Activated CD4-positive, CD25-positive, alpha-beta regulatory T cell treated with anti-CD3 and anti-CD28 coated beads, Interleukin-2, amount 50 U/mL, for 24 hours (primary cell): ENCODE measurements around the gene PCYT2.

Experiments
- ATAC-seq, 2 donors: fragments of 150-1000 bp; cut with Tn5 transposase; one replicate each; pipeline ENCODE4 v1.10.0; 2021; ENCODE audit warnings: mild to moderate bottlenecking in 1 of 2, moderate library complexity in 1 of 2

Gene PCYT2

DNA sequence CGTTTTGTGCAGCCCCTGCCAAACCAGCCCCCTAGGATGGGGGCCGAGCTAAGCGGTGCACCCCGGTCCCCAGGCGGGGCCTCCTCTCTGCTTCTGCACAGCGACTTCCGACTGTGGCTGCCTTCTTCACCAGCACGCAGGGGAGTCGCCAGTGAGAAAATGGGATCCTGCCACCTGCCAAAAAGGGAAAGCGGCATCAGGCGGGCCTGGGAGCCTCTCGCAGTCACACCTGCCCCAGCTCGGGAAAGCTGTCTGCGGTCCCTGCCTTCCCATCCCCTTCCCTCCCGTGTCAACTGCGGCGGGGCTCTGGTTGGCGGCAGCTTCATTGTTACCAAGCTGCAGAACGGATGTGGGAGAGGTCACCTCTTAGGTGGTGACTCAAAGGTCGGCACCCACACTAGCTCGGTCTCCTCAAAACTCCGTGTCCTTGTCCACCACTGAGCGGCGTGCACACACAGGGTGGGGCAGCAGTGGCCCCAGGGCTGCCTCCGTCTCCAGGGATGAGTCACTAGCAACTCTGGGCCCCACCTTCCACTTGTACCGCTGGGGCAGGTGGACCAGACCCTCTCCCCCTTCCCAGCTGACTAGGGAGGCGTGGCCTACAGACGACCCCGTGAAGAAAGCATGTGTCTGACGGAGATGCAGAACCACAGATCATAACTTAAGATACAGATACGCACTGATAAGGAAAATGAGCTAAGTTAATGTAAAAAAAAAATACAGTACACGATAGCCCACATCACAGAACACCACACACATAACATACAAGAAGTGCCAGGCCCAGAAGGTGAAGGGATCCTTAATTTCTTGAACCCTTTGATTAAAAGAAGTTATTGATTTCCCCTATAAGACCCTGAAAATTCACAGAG is 1.5 kb upstream of the PCYT2 start:
- no peak for ATAC-seq

GRCh38 chr17:81911969-81912368 is 770 bp upstream of the PCYT2 start:
- no peak for ATAC-seq

DNA sequence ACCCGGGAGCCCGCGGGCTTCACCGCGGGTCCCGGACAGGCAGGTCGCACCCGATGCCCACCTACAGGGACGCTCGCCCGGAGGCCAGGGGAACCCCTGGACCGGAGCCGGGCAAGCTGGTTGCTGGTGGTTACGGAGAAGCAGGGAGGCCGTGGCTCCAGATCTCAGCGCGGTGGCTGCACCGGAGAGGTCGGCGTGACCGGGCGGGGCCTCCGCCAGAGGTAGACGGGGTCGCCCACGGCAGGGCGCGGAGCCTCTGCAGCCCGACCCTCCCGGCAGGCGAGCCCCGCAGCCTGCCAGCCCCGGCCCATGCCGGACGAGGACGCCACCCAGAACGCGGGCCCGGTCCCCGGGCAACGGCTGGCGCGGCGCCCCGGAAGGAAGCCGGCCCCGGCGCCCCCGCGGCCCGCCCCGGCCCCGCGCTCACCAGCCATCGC is 341 bp downstream of the PCYT2 start:
- ATAC-seq = peak; percentile 15 to 41

DNA sequence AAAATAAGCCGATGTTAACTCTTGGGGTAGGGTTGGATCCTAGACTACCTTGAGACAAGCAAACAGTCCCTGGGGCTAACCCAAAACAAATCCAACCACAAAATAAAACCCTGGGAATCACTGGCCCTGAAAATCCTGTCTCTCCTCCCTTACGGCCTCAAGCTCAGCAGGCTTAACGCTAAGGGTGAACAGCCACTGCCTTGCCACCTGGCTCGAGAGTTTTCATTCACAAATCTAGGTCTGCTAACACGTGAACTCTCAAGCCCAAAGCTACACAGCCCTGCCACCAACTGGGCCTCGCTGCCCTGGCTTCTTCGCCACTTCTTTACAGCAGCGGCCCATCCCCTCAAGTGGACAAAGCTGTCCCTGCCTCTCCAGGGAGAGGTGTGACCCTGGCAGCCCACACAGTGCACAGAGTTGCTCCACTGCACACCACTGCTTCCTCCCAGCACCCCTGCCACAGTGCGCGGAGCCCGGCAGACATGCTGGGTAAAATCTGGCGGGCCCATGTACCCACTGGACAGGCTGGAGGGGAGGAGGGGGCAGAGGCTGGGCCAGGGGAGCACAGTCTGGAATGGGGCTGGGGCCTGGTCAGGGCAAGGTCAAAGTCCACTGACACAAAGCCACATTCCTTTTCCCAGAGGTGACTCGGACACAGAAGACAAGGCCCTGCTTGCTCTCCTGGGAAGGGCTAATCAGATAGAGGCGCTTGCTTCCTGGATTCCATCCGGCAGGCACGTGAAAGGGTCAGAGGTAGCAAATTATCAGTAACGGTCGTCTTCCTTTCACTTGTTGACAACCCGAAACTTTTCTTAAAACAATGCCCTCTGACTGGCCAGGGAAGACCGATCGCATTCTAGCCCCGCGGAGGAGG is 996 bp downstream of the PCYT2 start:
- no peak for ATAC-seq

DNA sequence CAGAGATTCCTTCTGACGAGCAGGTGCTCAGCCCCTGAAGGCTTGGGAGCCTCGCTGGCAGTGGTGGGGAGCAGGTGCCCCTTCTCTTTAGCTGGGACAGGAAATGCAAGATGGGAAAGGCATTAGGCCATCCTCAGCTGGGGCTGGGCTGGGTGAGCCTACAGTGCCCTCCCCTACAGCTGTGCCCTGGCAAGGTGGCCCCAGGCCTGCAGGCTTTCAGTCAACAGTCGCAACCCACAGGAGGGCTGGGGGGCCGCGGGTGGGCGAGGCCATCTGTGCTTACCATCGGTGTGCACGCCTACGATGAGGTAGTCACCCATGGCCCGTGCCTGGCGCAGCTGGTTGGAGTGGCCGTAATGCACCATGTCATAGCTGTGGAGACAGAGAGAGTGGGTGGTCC is 2.0 kb downstream of the PCYT2 start:
- no peak for ATAC-seq

GRCh38 chr17:81908793-81909192 is 2.4 kb downstream of the PCYT2 start:
- no peak for ATAC-seq

- ATAC-seq = no peak
Measured at GRCh38 chr17:81907219-81908145, 3.7 kb downstream of the PCYT2 start.

- ATAC-seq = no peak
Measured at GRCh38 chr17:81906476-81907218, 4.6 kb downstream of the PCYT2 start.

DNA sequence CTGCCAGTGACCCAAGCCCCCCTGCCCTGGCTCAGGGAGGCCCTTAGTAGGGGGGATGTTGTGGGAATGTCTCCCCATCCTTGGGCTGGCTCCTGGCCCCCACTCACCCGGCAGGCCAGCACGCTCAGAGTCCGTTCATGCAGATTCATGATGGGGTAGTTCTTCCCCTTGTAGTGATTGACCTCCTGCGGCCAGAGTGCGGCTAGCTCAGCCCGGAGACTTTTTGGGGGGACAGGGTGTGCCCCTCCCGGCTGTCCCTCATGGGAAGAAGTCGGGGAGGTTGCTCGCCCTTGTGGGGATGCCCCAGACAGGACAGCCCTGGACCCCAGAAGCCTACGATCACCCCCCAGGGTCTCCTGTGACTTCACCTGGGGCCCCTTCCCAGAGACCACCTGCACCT is 5.2 kb downstream of the PCYT2 start:
- ATAC-seq = no peak

- ATAC-seq = no peak
Measured at GRCh38 chr17:81905424-81905875, 5.7 kb downstream of the PCYT2 start.

DNA sequence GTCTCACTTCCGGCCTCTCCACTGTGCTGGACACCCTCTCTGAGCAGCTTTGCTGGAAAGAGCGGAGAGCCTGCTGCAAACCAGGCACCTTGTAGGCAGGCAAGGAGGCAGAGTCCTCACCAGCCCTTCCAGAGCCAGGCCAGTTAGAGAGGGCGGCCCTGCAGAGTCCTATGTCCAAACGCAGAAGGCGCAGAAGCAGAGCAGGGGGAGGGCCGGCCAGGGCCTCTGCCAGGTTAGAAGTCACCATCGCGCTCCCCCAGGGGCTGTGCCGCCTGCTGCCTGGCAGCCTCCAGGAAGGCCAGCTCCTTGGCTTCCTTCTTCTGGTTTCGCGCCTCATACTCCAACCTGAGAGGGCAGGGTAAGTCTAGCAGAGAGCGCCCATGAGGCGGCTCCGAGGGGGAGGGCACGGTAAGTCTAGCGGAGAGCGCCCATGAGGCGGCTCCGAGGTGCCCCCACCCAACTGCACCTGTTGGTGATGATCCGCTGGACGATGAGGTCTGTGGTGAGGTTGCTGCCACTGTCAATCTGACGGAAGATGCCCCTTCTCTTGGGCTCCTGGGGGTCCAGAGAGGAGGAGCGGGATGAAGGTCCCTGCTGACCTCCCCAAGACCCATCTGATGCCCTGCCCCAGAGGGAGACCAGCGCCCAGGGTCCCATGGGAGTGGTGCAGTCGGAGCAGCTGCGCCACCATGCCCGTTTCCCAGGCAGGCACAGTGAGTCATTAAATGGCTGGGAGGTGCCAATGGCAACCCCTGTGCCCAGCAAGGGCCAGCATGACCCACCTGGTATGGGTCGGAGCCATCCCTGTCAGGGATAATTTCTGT is 6.4 kb downstream of the PCYT2 start:
- ATAC-seq = no peak

DNA sequence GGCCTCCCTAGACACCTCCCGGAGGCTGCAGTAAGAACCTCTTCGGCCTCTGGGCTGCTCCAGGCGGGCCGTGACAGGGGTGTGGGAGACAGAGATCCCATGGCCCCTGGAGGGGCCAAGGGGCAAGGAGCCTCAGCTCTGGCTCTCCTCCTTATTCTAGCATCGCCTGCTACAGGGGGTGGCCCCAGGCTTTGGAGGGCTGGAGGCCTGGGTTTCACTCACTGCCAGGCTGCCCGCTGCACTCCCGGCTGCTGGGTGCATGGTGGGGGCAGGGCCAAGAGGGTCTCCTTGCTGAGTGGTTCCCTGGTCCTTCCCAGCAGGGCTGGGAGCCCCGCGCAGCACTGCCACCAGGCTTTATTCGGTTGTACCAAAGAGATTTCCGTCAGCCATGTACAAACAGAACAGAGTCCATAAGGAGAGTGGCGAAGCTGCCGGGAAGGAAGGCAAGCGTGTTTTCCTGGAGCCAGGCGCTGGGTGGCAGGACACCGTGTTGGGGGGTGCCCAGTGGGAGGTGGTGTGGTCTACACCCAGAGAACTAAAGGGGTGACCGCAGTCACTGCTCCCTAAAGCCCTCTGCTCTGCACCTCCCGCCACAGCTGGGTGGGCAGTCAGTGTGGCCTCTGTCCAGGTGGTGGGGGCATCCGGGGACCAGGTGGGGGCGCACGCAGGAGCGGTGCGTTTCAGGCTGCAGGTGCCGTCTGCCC is 7.2 kb downstream of the PCYT2 start:
- ATAC-seq = no peak

DNA sequence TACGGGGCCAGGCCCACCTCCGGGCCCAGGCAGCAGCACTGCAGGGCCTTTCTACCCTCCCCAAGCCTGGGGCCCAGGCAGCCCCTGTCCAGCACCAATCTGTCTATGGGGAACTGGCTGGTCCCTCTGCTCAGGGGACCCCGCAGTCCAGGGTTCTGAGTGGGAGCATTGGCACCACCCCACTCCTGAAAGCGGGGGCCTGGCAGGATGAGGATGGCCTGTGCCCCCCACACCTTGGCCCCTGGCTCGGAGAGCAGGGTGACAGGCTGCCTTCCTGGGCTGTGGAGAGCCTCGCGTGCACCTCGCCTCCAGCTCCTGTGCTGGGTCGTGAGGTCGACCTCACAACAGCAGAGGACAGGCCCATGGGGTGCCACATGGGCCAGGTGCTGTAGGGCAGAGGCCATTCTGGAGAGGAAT is 7.8 kb downstream of the PCYT2 start:
- ATAC-seq = no peak

DNA sequence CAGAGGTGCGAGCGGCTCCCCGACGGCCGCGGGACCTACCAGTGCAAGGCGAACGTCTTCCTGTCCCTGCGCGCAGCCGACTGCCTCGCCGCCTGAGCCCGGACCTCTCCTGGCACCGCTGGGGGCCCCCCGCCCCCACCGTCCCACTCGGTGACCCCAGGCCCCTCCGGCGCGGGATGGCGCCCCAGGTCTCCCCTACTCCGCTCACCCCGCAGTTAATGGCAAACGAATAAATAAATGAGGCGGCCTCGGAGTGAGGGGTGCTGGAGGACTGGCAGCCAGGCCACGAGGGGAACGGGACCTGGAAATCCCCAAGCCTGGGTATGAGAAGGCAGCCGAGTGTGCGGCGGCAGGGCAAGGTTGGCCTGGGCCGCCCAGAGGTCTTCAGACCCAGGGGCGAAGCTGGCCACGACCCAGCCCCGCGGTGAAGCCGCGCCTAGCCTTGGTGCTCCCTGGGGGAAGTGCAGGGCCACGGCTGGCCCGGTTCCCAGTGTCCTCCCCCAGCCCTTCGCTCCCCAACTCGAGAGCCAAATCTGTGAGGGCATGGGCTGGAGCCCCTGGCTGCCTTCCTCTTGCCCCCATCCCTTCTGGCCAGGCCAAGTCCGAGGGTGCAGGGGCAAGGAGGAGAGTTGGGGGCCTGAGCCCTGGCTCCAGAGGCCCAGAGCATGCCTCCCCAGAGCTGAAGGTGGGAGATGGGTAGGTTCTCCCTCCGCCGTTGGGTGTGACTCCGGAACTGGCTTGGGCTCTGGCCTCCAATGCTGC is 8.4 kb downstream of the PCYT2 start:
- peak; percentile 8 to 12 for ATAC-seq

DNA sequence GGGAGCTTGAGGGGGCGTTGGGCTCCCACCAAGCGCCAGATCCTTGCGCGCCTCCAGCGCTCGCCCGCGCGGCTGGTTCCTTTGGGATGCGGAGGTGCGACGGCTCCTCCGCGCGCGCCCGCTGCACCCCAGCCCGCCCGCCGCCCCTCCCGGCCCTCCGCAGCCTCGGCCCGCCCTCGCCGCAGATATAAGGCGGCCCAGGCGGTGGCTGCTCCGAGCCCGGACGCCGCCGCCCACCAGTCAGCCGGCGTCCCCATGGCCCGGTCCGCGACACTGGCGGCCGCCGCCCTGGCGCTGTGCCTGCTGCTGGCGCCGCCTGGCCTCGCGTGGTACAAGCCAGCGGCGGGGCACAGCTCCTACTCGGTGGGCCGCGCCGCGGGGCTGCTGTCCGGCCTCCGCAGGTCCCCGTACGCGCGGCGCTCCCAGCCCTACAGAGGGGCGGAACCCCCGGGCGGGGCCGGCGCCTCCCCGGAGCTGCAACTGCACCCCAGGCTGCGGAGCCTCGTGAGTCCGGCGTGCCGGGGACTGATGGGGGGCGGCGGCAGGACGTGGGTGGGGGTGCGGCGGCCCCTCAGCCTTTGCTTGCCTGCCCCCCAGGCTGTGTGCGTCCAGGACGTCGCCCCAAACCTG is 9.1 kb downstream of the PCYT2 start, which contains the start of gene NPB:
Gene NPB, plus strand, starts transcription at position 216 of the 630 bp plus-strand sequence. Its CDS starts 40 bp downstream, at position 256.
- ATAC-seq = peak; percentile 46 to 55

- peak; percentile 14 to 18 for ATAC-seq
Measured at GRCh38 chr17:81901167-81902022, 9.8 kb downstream of the PCYT2 start.

DNA sequence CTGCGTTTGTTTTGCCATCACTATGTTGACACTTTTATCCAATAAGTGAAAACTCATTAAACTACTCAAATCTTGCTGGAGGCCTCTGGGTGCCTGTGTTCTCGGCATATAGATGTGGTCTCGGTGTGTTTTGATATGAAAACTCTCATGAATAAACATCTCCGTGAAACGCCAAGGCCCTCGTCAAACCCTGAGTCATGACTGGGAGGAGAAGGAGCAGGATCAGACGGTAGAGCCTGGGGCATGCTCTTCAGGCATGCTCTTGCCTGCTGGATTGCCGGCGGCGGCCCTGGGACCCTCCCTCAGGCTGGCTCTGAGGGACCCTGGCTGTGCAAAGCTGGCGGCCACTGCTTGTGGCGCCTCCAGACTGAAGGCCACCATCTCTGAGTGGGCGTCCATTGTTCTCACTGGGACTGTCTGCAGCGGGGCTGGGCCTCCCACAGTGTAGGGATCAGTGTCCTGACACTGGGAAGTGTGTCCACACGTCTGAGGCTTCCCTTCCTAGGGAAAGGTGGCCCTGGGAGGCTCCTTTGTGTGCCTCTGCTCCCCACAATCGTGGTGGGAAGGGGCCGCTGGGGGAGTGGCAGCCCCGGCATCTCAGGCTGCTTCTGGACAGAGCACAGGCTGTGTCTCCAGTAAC is 10.9 kb downstream of the PCYT2 start:
- ATAC-seq = no peak
